DOHH2 (cell line): Measurements from ENCODE around the gene GMEB2.
A peak's percentile ranks its signal among the peaks of the same experiment; 100 is the strongest.

Experiments
- H3F3A ChIP-seq: fragments of 200-600 bp; sonication (generic), shearing (Covaris generic); 2 replicates; pipeline ENCODE4 v1.6.0; 2016; ENCODE audit warnings: antibody characterized with exemption, mild to moderate bottlenecking; ENCODE audit not compliant: control insufficient read depth, insufficient read depth
- H3K27ac ChIP-seq: fragments of 200-600 bp; sonication (generic); 2 replicates; pipeline ENCODE4 v1.5.1; 2014; ENCODE audit warnings: low read depth, mild to moderate bottlenecking, low read length, moderate library complexity
- H3K27me3 ChIP-seq: fragments of 200-600 bp; sonication (generic); 2 replicates; pipeline ENCODE4 v1.6.1; 2014; ENCODE audit warnings: mild to moderate bottlenecking, low read length, mixed read lengths; ENCODE audit not compliant: control insufficient read depth
- H3K36me3 ChIP-seq: fragments of 200-600 bp; sonication (generic); 2 replicates; pipeline ENCODE4 v1.6.1; 2014; ENCODE audit warnings: mild to moderate bottlenecking, low read length, moderate library complexity, mixed read lengths; ENCODE audit not compliant: control insufficient read depth
- H3K4me1 ChIP-seq: fragments of 200-600 bp; sonication (generic); 2 replicates; pipeline ENCODE4 v1.6.1; 2014; ENCODE audit warnings: mild to moderate bottlenecking, low read length, mixed read lengths; ENCODE audit not compliant: control insufficient read depth
- H3K4me2 ChIP-seq: fragments of 200-600 bp; sonication (generic); 2 replicates; pipeline ENCODE4 v1.6.0; 2014; ENCODE audit warnings: mild to moderate bottlenecking, low read length, moderate library complexity
- H3K4me3 ChIP-seq: fragments of 200-600 bp; sonication (generic); 2 replicates; pipeline ENCODE4 v1.5.1; 2014; ENCODE audit warnings: mild to moderate bottlenecking, low read length, mixed read lengths
- H3K79me2 ChIP-seq: fragments of 200-600 bp; sonication (generic); 2 replicates; pipeline ENCODE4 v1.6.1; 2014; ENCODE audit warnings: mild to moderate bottlenecking, low read length, mixed read lengths; ENCODE audit not compliant: control insufficient read depth
- H3K9me2 ChIP-seq: fragments of 200-600 bp; sonication (generic); replicated peaks from 2 replicates; pipeline ENCODE4 v1.6.1; 2014; ENCODE audit warnings: mild to moderate bottlenecking, low read length, mixed read lengths; ENCODE audit not compliant: control insufficient read depth
- H3K9me3 ChIP-seq: fragments of 200-600 bp; sonication (generic); 2 replicates; pipeline ENCODE4 v1.6.1; 2014; ENCODE audit warnings: antibody characterized with exemption, low read length, mixed read lengths; ENCODE audit not compliant: control insufficient read depth, insufficient read depth
- H4K20me1 ChIP-seq: fragments of 200-600 bp; sonication (generic); 2 replicates; pipeline ENCODE4 v1.6.0; 2014; ENCODE audit warnings: low read depth, mild to moderate bottlenecking, antibody characterized with exemption, low read length, moderate library complexity; ENCODE audit not compliant: control insufficient read depth, insufficient read depth
- EZH2phosphoT487 ChIP-seq: fragments of 200-600 bp; sonication (generic); IDR thresholded peaks from 2 replicates; pipeline ENCODE4 v1.6.1; 2017; ENCODE audit warnings: borderline replicate concordance, mild to moderate bottlenecking, antibody characterized with exemption, low read length, moderate library complexity, mixed read lengths
- TF ChIP-seq, protein P1 (sequence below): fragments of 200-600 bp; sonication (generic); IDR thresholded peaks from one replicate; pipeline ENCODE4 v1.5.1; 2014; ENCODE audit warnings: antibody characterized with exemption, mild to moderate bottlenecking, low read depth, low read length; ENCODE audit not compliant: poor library complexity, severe bottlenecking

The GMEB2 gene

DNA sequence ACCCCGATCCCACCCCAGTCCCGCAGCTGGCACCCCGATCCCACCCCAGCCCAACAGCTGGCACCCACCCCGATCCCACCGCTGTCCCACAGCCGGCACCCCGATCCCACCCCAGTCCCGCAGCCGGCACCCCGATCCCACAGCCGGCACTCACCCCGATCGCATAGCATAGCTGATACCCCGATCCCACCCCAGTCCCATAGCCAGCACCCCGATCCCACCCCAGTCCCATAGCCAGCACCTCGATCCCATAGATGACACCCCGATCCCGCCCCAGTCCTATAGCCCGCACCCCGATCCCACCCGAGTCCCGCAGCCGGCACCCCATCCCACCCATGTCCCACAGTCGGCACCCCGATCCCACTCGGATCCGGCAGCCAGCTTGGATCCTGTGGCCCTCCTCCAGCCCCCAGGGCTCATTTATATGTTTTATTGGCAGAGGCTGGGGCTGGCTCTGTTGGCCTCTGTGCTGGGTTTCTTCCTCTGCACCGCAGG is 897 bp upstream of the GMEB2 start:
- Histone ChIP-seq H4K20me1 (no peaks in the 10 kb centered on the region), H3K4me3 (peak overlapping the region; percentile 98), H3K9me3 (no peaks in the 10 kb centered on the region), H3K27me3 (no peaks in the 10 kb centered on the region), H3F3A (peaks cover 17% of the 10 kb centered on the region; the same call in 1 of the 2 replicates), H3K79me2 (peaks cover 60% of the 10 kb centered on the region), H3K27ac (peak overlapping the region; percentile 67), H3K36me3 (peaks cover 24% of the 10 kb centered on the region), H3K9me2 (no peaks in the 10 kb centered on the region), H3K4me1 (peaks cover 45% of the 10 kb centered on the region), H3K4me2 (peak overlapping the region; percentile 90)
- no peak for TF ChIP-seq EZH2phosphoT487
- TF ChIP-seq, protein P1, sequence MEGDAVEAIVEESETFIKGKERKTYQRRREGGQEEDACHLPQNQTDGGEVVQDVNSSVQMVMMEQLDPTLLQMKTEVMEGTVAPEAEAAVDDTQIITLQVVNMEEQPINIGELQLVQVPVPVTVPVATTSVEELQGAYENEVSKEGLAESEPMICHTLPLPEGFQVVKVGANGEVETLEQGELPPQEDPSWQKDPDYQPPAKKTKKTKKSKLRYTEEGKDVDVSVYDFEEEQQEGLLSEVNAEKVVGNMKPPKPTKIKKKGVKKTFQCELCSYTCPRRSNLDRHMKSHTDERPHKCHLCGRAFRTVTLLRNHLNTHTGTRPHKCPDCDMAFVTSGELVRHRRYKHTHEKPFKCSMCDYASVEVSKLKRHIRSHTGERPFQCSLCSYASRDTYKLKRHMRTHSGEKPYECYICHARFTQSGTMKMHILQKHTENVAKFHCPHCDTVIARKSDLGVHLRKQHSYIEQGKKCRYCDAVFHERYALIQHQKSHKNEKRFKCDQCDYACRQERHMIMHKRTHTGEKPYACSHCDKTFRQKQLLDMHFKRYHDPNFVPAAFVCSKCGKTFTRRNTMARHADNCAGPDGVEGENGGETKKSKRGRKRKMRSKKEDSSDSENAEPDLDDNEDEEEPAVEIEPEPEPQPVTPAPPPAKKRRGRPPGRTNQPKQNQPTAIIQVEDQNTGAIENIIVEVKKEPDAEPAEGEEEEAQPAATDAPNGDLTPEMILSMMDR = no peak

- peak overlapping the region; percentile 98 for H3K4me3 ChIP-seq
- peaks cover 24% of the 10 kb centered on the region for H3K36me3 ChIP-seq
- no peaks in the 10 kb centered on the region for H3K9me3 ChIP-seq
- no peaks in the 10 kb centered on the region for H3K9me2 ChIP-seq
- H3K79me2 ChIP-seq = peaks cover 65% of the 10 kb centered on the region
- H4K20me1 ChIP-seq = no peaks in the 10 kb centered on the region
- H3K4me2 ChIP-seq = peak overlapping the region; percentile 90
- H3K4me1 ChIP-seq = peaks cover 45% of the 10 kb centered on the region
- TF ChIP-seq EZH2phosphoT487 = no peak
- TF ChIP-seq, protein P1 = no peak
- peak overlapping the region; percentile 67 for H3K27ac ChIP-seq
- no peaks in the 10 kb centered on the region for H3K27me3 ChIP-seq
- peaks cover 17% of the 10 kb centered on the region; the same call in 1 of the 2 replicates for H3F3A ChIP-seq
Observed at GRCh38 chr20:63627129-63627750, 339 bp upstream of the GMEB2 start.

DNA sequence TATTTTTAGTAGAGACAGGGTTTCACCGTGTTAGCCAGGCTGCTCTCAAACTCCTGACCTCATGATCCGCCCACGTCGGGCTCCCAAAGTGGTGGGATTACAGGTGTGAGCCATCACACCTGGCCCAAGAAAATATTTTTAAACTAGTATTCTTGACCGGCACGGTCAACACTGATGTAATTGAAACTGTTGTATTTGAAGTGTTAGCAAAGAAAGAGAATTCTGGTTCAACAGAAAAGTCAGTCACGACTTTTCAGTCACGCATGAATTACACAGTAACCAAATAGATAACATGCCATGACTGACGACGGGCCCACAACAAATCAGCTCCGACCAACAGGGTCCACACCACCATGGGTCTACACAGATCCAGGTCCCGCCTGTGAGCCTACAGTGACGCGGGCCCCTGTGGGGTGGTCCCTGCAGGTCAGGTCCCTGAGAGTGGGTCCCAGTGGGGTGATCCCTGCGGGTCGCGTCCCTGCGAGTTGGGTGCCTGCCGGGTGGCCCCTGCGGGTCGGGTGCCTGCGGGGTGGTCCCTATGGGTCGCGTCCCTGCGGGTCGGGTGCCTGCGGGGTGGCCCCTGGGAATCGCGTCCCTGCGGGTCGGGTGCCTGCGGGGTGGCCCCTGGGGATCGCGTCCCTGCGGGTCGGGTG is 1.0 kb downstream of the GMEB2 start:
- H3F3A ChIP-seq = peaks cover 17% of the 10 kb centered on the region; the same call in 1 of the 2 replicates
- peak overlapping the region; percentile 85 for H3K4me3 ChIP-seq
- peaks cover 37% of the 10 kb centered on the region for H3K4me1 ChIP-seq
- TF ChIP-seq, protein P1 = no peak
- no peak for TF ChIP-seq EZH2phosphoT487
- H3K9me2 ChIP-seq = no peaks in the 10 kb centered on the region
- no peaks in the 10 kb centered on the region for H3K9me3 ChIP-seq
- no peaks in the 10 kb centered on the region for H4K20me1 ChIP-seq
- peak overlapping the region; percentile 86 for H3K4me2 ChIP-seq
- H3K36me3 ChIP-seq = peaks cover 24% of the 10 kb centered on the region
- H3K79me2 ChIP-seq = peaks cover 76% of the 10 kb centered on the region
- peak overlapping the region; percentile 72 for H3K27ac ChIP-seq
- no peaks in the 10 kb centered on the region for H3K27me3 ChIP-seq
